ENCODE data around the gene TOMM7. TPM values are rescaled to one million over a fixed set of nuclear protein-coding genes. Genes with fewer than 3 reads are reported as not detected.

Gene TOMM7
- total RNA-seq: 100 to 1,000 TPM; 141 to 303 (median 267) TPM

- no peaks in the 10 kb centered on the region for H3K9me3 ChIP-seq
- peak within 1 kb of the TSS; percentile 78 to 89 (median 86) for H3K27ac ChIP-seq (replicated peaks in 1 of 4)
- H3K36me3 ChIP-seq: peaks cover 2 to 6% (median 3%) of the 10 kb centered on the region in 4 donors
- peak within 1 kb of the TSS; percentile 72 to 85 (median 82) for H3K4me3 ChIP-seq
- WGBS: 0% methylated on average over 38 of the region's 38 CpGs
- intact Hi-C loops (cut with DNase I): loop anchor here (10.0 kb wide), 1 partner anchor 192 kb away; the partner anchor contains the start of gene HYCC1
- no peaks in the 10 kb centered on the region for H3K27me3 ChIP-seq
- peaks cover 14 to 45% (median 36%) of the 10 kb centered on the region in 4 donors for H3K4me1 ChIP-seq
- TF ChIP-seq POLR2A (IDR thresholded peaks at IDR 0.05; ENCODE audit: low read depth) (peak; percentile 45), POLR2AphosphoS5 (IDR thresholded peaks at IDR 0.05) (peak; percentile 96 to 97), EP300 (IDR thresholded peaks at IDR 0.05) (no peak), CTCF (IDR thresholded peaks at IDR 0.05) (peak; percentile 58 to 69 (median 62))
- DNase-seq (ENCODE audit: extremely low spot score): peak; percentile 95
Measured at GRCh38 chr7:22822486-22823141, at the start of gene TOMM7. Gene TOMM7, minus strand, starts transcription at chr7:22822849. Its CDS starts 70 bp downstream, at chr7:22822779.

- Histone ChIP-seq H3K9me3 (no peaks in the 10 kb centered on the region), H3K27me3 (no peaks in the 10 kb centered on the region), H3K36me3 (peaks cover 0 to 8% (median 4%) of the 10 kb centered on the region in 4 donors), H3K27ac (replicated peaks in 1 of 4) (no peak overlapping the region), H3K4me1 (peaks cover 2 to 10% (median 7%) of the 10 kb centered on the region in 4 donors), H3K4me3 (no peak overlapping the region)
- 64% methylated on average over 7 of the region's 7 CpGs for WGBS
- intact Hi-C loops (cut with DNase I): no loop called here
- DNase-seq (ENCODE audit: extremely low spot score): no peak
- no peak for TF ChIP-seq EP300 (IDR thresholded peaks at IDR 0.05)
- no peak for TF ChIP-seq POLR2AphosphoS5 (IDR thresholded peaks at IDR 0.05)
- no peak for TF ChIP-seq CTCF (IDR thresholded peaks at IDR 0.05)
- TF ChIP-seq POLR2A (IDR thresholded peaks at IDR 0.05; ENCODE audit: low read depth): no peak
Measured at GRCh38 chr7:22872096-22872807, 49.6 kb upstream of the TOMM7 start.

GRCh38 chr7:22871661-22872060 lies 49.0 kb upstream of the TOMM7 start:
- no peak for DNase-seq (ENCODE audit: extremely low spot score)
- intact Hi-C loops (cut with DNase I): no loop called here
- TF ChIP-seq POLR2A (IDR thresholded peaks at IDR 0.05; ENCODE audit: low read depth) (no peak), POLR2AphosphoS5 (IDR thresholded peaks at IDR 0.05) (no peak), EP300 (IDR thresholded peaks at IDR 0.05) (no peak), CTCF (IDR thresholded peaks at IDR 0.05) (no peak)
- Histone ChIP-seq H3K4me3 (no peak overlapping the region), H3K27ac (replicated peaks in 1 of 4) (no peak overlapping the region), H3K36me3 (peaks cover 0 to 8% (median 4%) of the 10 kb centered on the region in 4 donors), H3K27me3 (no peaks in the 10 kb centered on the region), H3K9me3 (no peaks in the 10 kb centered on the region), H3K4me1 (peaks cover 2 to 10% (median 9%) of the 10 kb centered on the region in 4 donors)

GRCh38 chr7:22868509-22868908 lies 45.9 kb upstream of the TOMM7 start:
- H3K27ac ChIP-seq (replicated peaks in 1 of 4): no peak overlapping the region
- intact Hi-C loops (cut with DNase I): no loop called here
- no peak for DNase-seq (ENCODE audit: extremely low spot score)
- H3K4me1 ChIP-seq: peaks cover 24 to 36% (median 29%) of the 10 kb centered on the region in 4 donors
- WGBS: 83% methylated on average over 1 of the region's 1 CpG
- no peak overlapping the region for H3K4me3 ChIP-seq
- TF ChIP-seq CTCF (IDR thresholded peaks at IDR 0.05) (no peak), POLR2A (IDR thresholded peaks at IDR 0.05; ENCODE audit: low read depth) (no peak), EP300 (IDR thresholded peaks at IDR 0.05) (no peak), POLR2AphosphoS5 (IDR thresholded peaks at IDR 0.05) (no peak)
- H3K27me3 ChIP-seq: no peaks in the 10 kb centered on the region
- H3K9me3 ChIP-seq: no peaks in the 10 kb centered on the region
- peaks cover 0 to 10% (median 4%) of the 10 kb centered on the region in 4 donors for H3K36me3 ChIP-seq
